SK-N-SH (cell line): Measurements from ENCODE around the gene USP30. TPM values are rescaled to one million over a fixed set of nuclear protein-coding genes. Genes with fewer than 3 reads are reported as not detected.
A peak's percentile ranks its signal among the peaks of the same experiment; 100 is the strongest.

Source experiments
- CTCF ChIA-PET: fragments of 300-600, 350-600 bp; formaldehyde crosslinking; extraction: SDS; loops from one replicate; lab custom pipeline; 2021; lab: Yijun Ruan, JAX
- POLR2A ChIA-PET: fragments of 350-600 bp; sonication (Branson Sonifier 250); formaldehyde crosslinking; extraction: SDS; loops from one replicate; lab custom pipeline; 2020; ENCODE audit warnings: antibody characterized with exemption, inconsistent platforms; lab: Yijun Ruan, JAX
- DNase-seq: peaks from one replicate; pipeline ENCODE4 v3.0.0; 2012
- H2AFZ ChIP-seq: fragments of 200-600 bp; sonication (generic); 2 replicates; pipeline ENCODE4 v1.8.1; 2016; ENCODE audit warnings: antibody characterized with exemption, mild to moderate bottlenecking, low read depth
- H3F3A ChIP-seq: fragments of 200-600 bp; sonication (generic); replicated peaks from 2 replicates; pipeline ENCODE3; 2016; ENCODE audit warnings: antibody characterized with exemption, mild to moderate bottlenecking; ENCODE audit not compliant: insufficient read depth
- H3K27ac ChIP-seq, 2 experiments: fragments of 200-500 bp in 1 of 2; fragments of 200-600 bp in 1 of 2; sonication (Bioruptor generic) in 1 of 2; sonication (generic), shearing (Covaris generic) in 1 of 2; 2 replicates each; pipeline versions ENCODE4 v1.5.1 to v1.6.1; 2014 to 2016; ENCODE audit warnings: low read depth in 2 of 2, inconsistent platforms in 1 of 2, low read length in 1 of 2, mild to moderate bottlenecking in 1 of 2, mixed read lengths in 1 of 2
- H3K27me3 ChIP-seq: fragments of 200-600 bp; sonication (generic), shearing (Covaris generic); 2 replicates; pipeline ENCODE4 v1.6.1; 2016; ENCODE audit warnings: mixed run types; ENCODE audit not compliant: insufficient read depth
- H3K36me3 ChIP-seq, 2 experiments: fragments of 200-500 bp in 1 of 2; fragments of 200-600 bp in 1 of 2; sonication (Bioruptor generic) in 1 of 2; sonication (generic) in 1 of 2; replicated peaks in 1 of 2; 2 replicates each; pipeline versions ENCODE3 to v1.5.1; 2014 to 2016; ENCODE audit warnings: low read length in 1 of 2, mild to moderate bottlenecking in 1 of 2; ENCODE audit not compliant: insufficient read depth in 2 of 2, control insufficient read depth in 1 of 2
- H3K4me1 ChIP-seq, 2 experiments: fragments of 200-500 bp in 1 of 2; fragments of 200-600 bp in 1 of 2; sonication (Bioruptor generic) in 1 of 2; sonication (generic), shearing (Covaris generic) in 1 of 2; 2 replicates each; pipeline versions ENCODE4 v1.5.1 to v1.6.1; 2014 to 2016; ENCODE audit warnings: low read depth in 1 of 2, low read length in 1 of 2, mixed run types in 1 of 2; ENCODE audit not compliant: insufficient read depth in 2 of 2, control insufficient read depth in 1 of 2
- H3K4me2 ChIP-seq: fragments of 200-600 bp; sonication (generic), shearing (Covaris generic); 2 replicates; pipeline ENCODE4 v1.6.1; 2017; ENCODE audit warnings: mixed run types
- H3K4me3 ChIP-seq, 2 experiments: fragments of 200-500 bp in 1 of 2; fragments of 200-600 bp in 1 of 2; sonication (Bioruptor generic) in 1 of 2; sonication (generic), shearing (Covaris generic) in 1 of 2; 2 replicates each; pipeline versions ENCODE4 v1.5.1 to v1.8.1; 2014 to 2016; ENCODE audit warnings: low read depth in 2 of 2, inconsistent platforms in 1 of 2, low read length in 1 of 2, mild to moderate bottlenecking in 1 of 2, mixed read lengths in 1 of 2, moderate library complexity in 1 of 2
- H3K79me2 ChIP-seq: fragments of 200-600 bp; sonication (generic); 2 replicates; pipeline ENCODE4 v1.8.1; 2017; ENCODE audit warnings: mild to moderate bottlenecking; ENCODE audit not compliant: insufficient read depth
- H3K9ac ChIP-seq: fragments of 200-600 bp; sonication (generic); 2 replicates; pipeline ENCODE4 v1.6.1; 2017; ENCODE audit warnings: mixed run types
- H3K9me2 ChIP-seq: fragments of 200-600 bp; sonication (generic); 2 replicates; pipeline ENCODE4 v1.6.1; 2017; ENCODE audit warnings: mixed run types
- H3K9me3 ChIP-seq: fragments of 200-600 bp; sonication (generic); 2 replicates; pipeline ENCODE4 v1.6.1; 2017; ENCODE audit warnings: mixed run types, mild to moderate bottlenecking, moderate library complexity
- H4K20me1 ChIP-seq: fragments of 200-600 bp; sonication (generic); 2 replicates; pipeline ENCODE4 v1.6.1; 2017; ENCODE audit warnings: mild to moderate bottlenecking, mixed run types; ENCODE audit not compliant: insufficient read depth
- CHD2 ChIP-seq: fragments of 150-350 bp; IDR thresholded peaks from 2 replicates; pipeline ENCODE4 v1.6.1; 2018; ENCODE audit warnings: low read length; ENCODE audit not compliant: partially characterized antibody
- CTCF ChIP-seq: fragments of 200-600 bp; sonication (generic); IDR thresholded peaks from 2 replicates; pipeline ENCODE4 v1.6.1; 2017; ENCODE audit warnings: antibody characterized with exemption, mild to moderate bottlenecking, moderate library complexity
- EP300 ChIP-seq, 2 experiments: IDR thresholded peaks; 2 replicates each; pipeline versions ENCODE4 v1.4.0 to v1.6.1; 2012; ENCODE audit warnings: borderline replicate concordance in 1 of 2, low read depth in 1 of 2, low read length in 1 of 2
- FOXJ3 ChIP-seq: sonication (generic); formaldehyde crosslinking; IDR thresholded peaks from 2 replicates; pipeline ENCODE4 v1.5.1; 2020; ENCODE audit warnings: mild to moderate bottlenecking, missing genetic modification reagents
- FOXM1 ChIP-seq: IDR thresholded peaks from 2 replicates; pipeline ENCODE4 v1.4.0; 2012; ENCODE audit warnings: low read depth, mild to moderate bottlenecking
- GABPA ChIP-seq: IDR thresholded peaks from 2 replicates; pipeline ENCODE4 v1.4.0; 2012; ENCODE audit warnings: low read depth, mild to moderate bottlenecking
- MAX ChIP-seq: IDR thresholded peaks from 2 replicates; pipeline ENCODE4 v1.4.0; 2012; ENCODE audit warnings: low read depth
- MEF2A ChIP-seq: IDR thresholded peaks from 2 replicates; pipeline ENCODE4 v1.4.0; 2012; ENCODE audit warnings: low read depth, borderline replicate concordance
- MXI1 ChIP-seq: IDR thresholded peaks from 2 replicates; pipeline ENCODE4 v1.6.1; 2012; ENCODE audit warnings: mild to moderate bottlenecking, low read depth, low read length, improper control_type of control experiment
- NFIC ChIP-seq: IDR thresholded peaks from 2 replicates; pipeline ENCODE4 v1.4.0; 2012; ENCODE audit warnings: borderline replicate concordance
- PBX3 ChIP-seq: IDR thresholded peaks from 2 replicates; pipeline ENCODE4; 2012
- POLR2AphosphoS5 ChIP-seq: IDR thresholded peaks from 2 replicates; pipeline ENCODE4 v1.6.1; 2012; ENCODE audit warnings: low read depth, low read length
- RAD21 ChIP-seq: IDR thresholded peaks from 2 replicates; pipeline ENCODE4 v1.6.1; 2012; ENCODE audit warnings: mild to moderate bottlenecking, low read length
- RCOR1 ChIP-seq: fragments of 150-350 bp; IDR thresholded peaks from 2 replicates; pipeline ENCODE4 v1.6.1; 2017; ENCODE audit warnings: antibody characterized with exemption, low read length
- RFX5 ChIP-seq: IDR thresholded peaks from 2 replicates; pipeline ENCODE4 v1.6.1; 2012; ENCODE audit warnings: mild to moderate bottlenecking, improper control_type of control experiment, low read length
- SIN3A ChIP-seq: IDR thresholded peaks from 2 replicates; pipeline ENCODE4 v1.6.1; 2012; ENCODE audit warnings: low read depth, mild to moderate bottlenecking, low read length, moderate library complexity, borderline replicate concordance
- SMC3 ChIP-seq: IDR thresholded peaks from 2 replicates; pipeline ENCODE4 v1.6.1; 2012; ENCODE audit warnings: low read depth, low read length, improper control_type of control experiment
- TAF1 ChIP-seq: IDR thresholded peaks from 2 replicates; pipeline ENCODE4 v1.6.1; 2012; ENCODE audit warnings: low read depth, mild to moderate bottlenecking, low read length, moderate library complexity, borderline replicate concordance
- TCF12 ChIP-seq: IDR thresholded peaks from 2 replicates; pipeline ENCODE4 v1.4.0; 2012
- USF2 ChIP-seq: fragments of 150-350 bp; IDR thresholded peaks from 2 replicates; pipeline ENCODE4 v1.6.1; 2017; ENCODE audit warnings: antibody characterized with exemption, low read length, low read depth, borderline replicate concordance
- YY1 ChIP-seq: IDR thresholded peaks from 2 replicates; pipeline ENCODE4 v1.4.0; 2012; ENCODE audit warnings: low read depth, mild to moderate bottlenecking
- ZBTB33 ChIP-seq: IDR thresholded peaks from 2 replicates; pipeline ENCODE4 v1.4.0; 2012; ENCODE audit warnings: low read depth, borderline replicate concordance
- WGBS: methylation state at CpG from one replicate; pipeline ENCODE4 v1.1.6; 2017; ENCODE audit warnings: low lambda C conversion rate; 5-methylcytosine and 5-hydroxymethylcytosine counted together
- polyA plus RNA-seq, 3 experiments: library from polyadenylated mRNA; depleted of rRNA; stranded (reverse); fragments of >200 nt; gene quantifications; 2 replicates each; pipeline ENCODE4 v1.2.3, GENCODE V29; 2012
- TF ChIP-seq, protein P1 (sequence below): IDR thresholded peaks from 2 replicates; pipeline ENCODE4 v1.4.0; 2012; ENCODE audit warnings: low read depth, borderline replicate concordance

Gene USP30
- polyA plus RNA-seq, 1 of the 3 experiments (the other 2 are of a cell fraction): 10.9 TPM

GRCh38 chr12:109093022-109093918 lies 40.9 kb downstream of the USP30 start, which contains the start of gene ALKBH2:
TSS of gene ALKBH2 (minus strand) at chr12:109093472. CDS start at chr12:109092786, 686 bp downstream.
- Histone ChIP-seq H3K36me3 (peaks cover 2 to 17% of the 10 kb centered on the region in 2 experiments), H2AFZ (peak within 1 kb of the TSS; percentile 92), H3K4me3 (peak within 1 kb of the TSS; percentile 60 to 77), H3K9me3 (no peaks in the 10 kb centered on the region), H3K9me2 (no peaks in the 10 kb centered on the region), H3F3A (no peaks in the 10 kb centered on the region), H4K20me1 (no peaks in the 10 kb centered on the region), H3K79me2 (peaks cover 23% of the 10 kb centered on the region), H3K27me3 (no peaks in the 10 kb centered on the region), H3K4me2 (peak within 1 kb of the TSS; percentile 95), H3K9ac (peak within 1 kb of the TSS; percentile 74), H3K27ac (peak within 1 kb of the TSS; percentile 54 to 60; a peak in 3 of 4 replicates), H3K4me1 (peaks cover 0 to 22% of the 10 kb centered on the region in 2 experiments; a peak in 1 of 4 replicates)
- CTCF ChIA-PET: interaction anchor here (0.6 to 3.0 kb wide), 39 partner anchors 9 to 1223 kb away, joined by 3 to 20 read pairs (median 4); partner anchors contain the start of gene ACACB
- WGBS: 10% methylated on average over 22 of the region's 45 CpGs
- POLR2A ChIA-PET: no interaction called here
- DNase-seq: peak; percentile 90
- TF ChIP-seq RAD21 (peak; percentile 90), CHD2 (peak; percentile 94), PBX3 (0 out of 2 replicates have a peak, but pooled peaks have one; percentile 5), MXI1 (peak; percentile 98), RCOR1 (peak; percentile 65; the same call in 1 of the 2 replicates), TCF12 (peak; percentile 25; the same call in 1 of the 2 replicates), SMC3 (peak; percentile 76), SIN3A (peak; percentile 95), YY1 (peak; percentile 22; the same call in 1 of the 2 replicates), EP300 (IDR thresholded peaks at IDR 0.05; ENCODE audit: borderline replicate concordance in 1 of 2, low read depth in 1 of 2, low read length in 1 of 2) (peak in 1 of 2 experiments; percentile 58; a peak in 2 of 4 replicates), ZBTB33 (peak; percentile 59; the same call in 1 of the 2 replicates), RFX5 (no peak), POLR2AphosphoS5 (peak; percentile 89), MAX (peak; percentile 100), USF2 (no peak), FOXJ3 (CRISPR knock-in tag) (no peak), MEF2A (no peak), NFIC (no peak), CTCF (peak; percentile 91), GABPA (peak; percentile 85), FOXM1 (no peak), TAF1 (peak; percentile 73)
- TF ChIP-seq, protein P1, sequence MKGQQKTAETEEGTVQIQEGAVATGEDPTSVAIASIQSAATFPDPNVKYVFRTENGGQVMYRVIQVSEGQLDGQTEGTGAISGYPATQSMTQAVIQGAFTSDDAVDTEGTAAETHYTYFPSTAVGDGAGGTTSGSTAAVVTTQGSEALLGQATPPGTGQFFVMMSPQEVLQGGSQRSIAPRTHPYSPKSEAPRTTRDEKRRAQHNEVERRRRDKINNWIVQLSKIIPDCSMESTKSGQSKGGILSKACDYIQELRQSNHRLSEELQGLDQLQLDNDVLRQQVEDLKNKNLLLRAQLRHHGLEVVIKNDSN: peak; percentile 45; the same call in 1 of the 2 replicates
